ENCODE measurements around the gene CBLN2.

Gene CBLN2

GRCh38 chr18:72542342-72542741 lies 1.8 kb downstream of the CBLN2 start:
- Histone ChIP-seq H3K27ac (ENCODE audit: low read depth, low read length) (no peak overlapping the region), H3K27me3 (ENCODE audit: control insufficient read depth in 5 of 5, insufficient read depth in 4 of 5, low read length in 5 of 5) (peaks cover 19 to 38% (median 35%) of the 10 kb centered on the region in 5 donors), H3K4me3 (ENCODE audit: low read depth in 1 of 5, low read length in 5 of 5) (peak overlapping the region in 2 of 5 donors; percentile 28 to 36)

DNA sequence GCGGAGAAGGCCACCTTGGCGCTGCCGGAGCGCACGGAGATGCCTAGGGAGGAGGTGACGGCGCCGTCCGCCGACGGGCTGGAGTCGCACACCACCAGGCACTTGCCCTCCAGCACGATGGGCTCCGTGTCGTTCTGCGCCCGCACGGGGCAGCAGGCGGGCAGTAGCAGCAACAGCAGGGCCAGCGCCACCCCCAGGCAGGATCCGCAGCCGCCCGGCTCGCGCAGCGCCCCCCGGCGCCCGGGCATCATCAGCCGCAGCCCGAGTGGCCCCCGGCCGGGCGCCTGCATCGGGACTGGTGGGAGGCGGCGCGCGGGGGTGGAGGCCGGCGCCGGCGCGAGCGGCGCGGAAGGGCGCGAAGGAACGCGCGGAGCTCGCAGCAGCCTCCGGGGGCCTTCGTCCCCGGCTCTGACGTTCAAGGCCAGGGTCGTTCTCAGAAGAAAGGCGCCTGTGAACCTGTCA lies 2.2 kb downstream of the CBLN2 start:
- Histone ChIP-seq H3K27ac (ENCODE audit: low read depth, low read length) (no peak overlapping the region), H3K27me3 (ENCODE audit: control insufficient read depth in 5 of 5, insufficient read depth in 4 of 5, low read length in 5 of 5) (peaks cover 19 to 38% (median 32%) of the 10 kb centered on the region in 5 donors), H3K4me3 (ENCODE audit: low read depth in 1 of 5, low read length in 5 of 5) (peak overlapping the region in 3 of 5 donors; percentile 28 to 37 (median 36))

More at GRCh38 chr18:72542342-72542741, 1.8 kb downstream of the CBLN2 start:
- Histone ChIP-seq H3K36me3 (ENCODE audit: control insufficient read depth in 5 of 5, insufficient read depth in 5 of 5, low read length in 5 of 5) (no peaks in the 10 kb centered on the region), H3K9me3 (ENCODE audit: control insufficient read depth in 5 of 5, low read length in 5 of 5) (no peaks in the 10 kb centered on the region), H3K9ac (ENCODE audit: low read length in 5 of 5) (no peak overlapping the region), H3K4me1 (ENCODE audit: control insufficient read depth in 5 of 5, insufficient read depth in 5 of 5, low read length in 5 of 5) (peaks cover 0 to 30% (median 27%) of the 10 kb centered on the region in 5 donors)

GRCh38 chr18:72539901-72540300 lies 4.2 kb downstream of the CBLN2 start:
- Histone ChIP-seq H3K9ac (ENCODE audit: low read length in 5 of 5) (no peak overlapping the region), H3K9me3 (ENCODE audit: control insufficient read depth in 5 of 5, low read length in 5 of 5) (no peaks in the 10 kb centered on the region), H3K4me1 (ENCODE audit: control insufficient read depth in 5 of 5, insufficient read depth in 5 of 5, low read length in 5 of 5) (peaks cover 0 to 30% (median 27%) of the 10 kb centered on the region in 5 donors), H3K4me3 (ENCODE audit: low read depth in 1 of 5, low read length in 5 of 5) (no peak overlapping the region), H3K36me3 (ENCODE audit: control insufficient read depth in 5 of 5, insufficient read depth in 5 of 5, low read length in 5 of 5) (no peaks in the 10 kb centered on the region), H3K27me3 (ENCODE audit: control insufficient read depth in 5 of 5, insufficient read depth in 4 of 5, low read length in 5 of 5) (peaks cover 19 to 37% (median 28%) of the 10 kb centered on the region in 5 donors), H3K27ac (ENCODE audit: low read depth, low read length) (no peak overlapping the region)

More for the DNA sequence above, 2.2 kb downstream of the CBLN2 start:
- H3K9ac ChIP-seq (ENCODE audit: low read length in 5 of 5): no peak overlapping the region
- H3K9me3 ChIP-seq (ENCODE audit: control insufficient read depth in 5 of 5, low read length in 5 of 5): no peaks in the 10 kb centered on the region
- peaks cover 0 to 30% (median 27%) of the 10 kb centered on the region in 5 donors for H3K4me1 ChIP-seq (ENCODE audit: control insufficient read depth in 5 of 5, insufficient read depth in 5 of 5, low read length in 5 of 5)
- H3K36me3 ChIP-seq (ENCODE audit: control insufficient read depth in 5 of 5, insufficient read depth in 5 of 5, low read length in 5 of 5): no peaks in the 10 kb centered on the region

DNA sequence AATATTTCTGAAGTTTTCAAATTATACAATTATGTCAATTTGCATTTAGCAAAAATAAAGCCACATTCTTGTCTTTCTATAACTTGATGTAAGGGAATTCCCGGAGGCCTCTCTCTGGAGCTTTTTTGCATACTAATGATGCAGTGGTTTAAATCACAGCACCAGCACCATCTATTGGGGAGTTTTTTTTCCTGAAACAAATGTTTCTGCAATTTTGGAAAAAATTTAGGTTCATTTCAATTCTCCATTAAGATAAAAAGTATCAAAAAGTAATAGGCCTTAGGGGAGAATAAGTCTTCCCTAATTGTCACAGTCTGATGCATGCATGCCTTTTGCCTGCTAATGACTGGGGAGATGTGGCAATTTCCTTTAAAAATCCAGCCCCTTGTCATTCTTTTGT lies 13.5 kb downstream of the CBLN2 start:
- H3K27me3 ChIP-seq (ENCODE audit: control insufficient read depth in 5 of 5, insufficient read depth in 4 of 5, low read length in 5 of 5): no peaks in the 10 kb centered on the region
- no peak overlapping the region for H3K9ac ChIP-seq (ENCODE audit: low read length in 5 of 5)
- H3K9me3 ChIP-seq (ENCODE audit: control insufficient read depth in 5 of 5, low read length in 5 of 5): no peaks in the 10 kb centered on the region
- no peaks in the 10 kb centered on the region for H3K36me3 ChIP-seq (ENCODE audit: control insufficient read depth in 5 of 5, insufficient read depth in 5 of 5, low read length in 5 of 5)
- H3K4me3 ChIP-seq (ENCODE audit: low read depth in 1 of 5, low read length in 5 of 5): no peak overlapping the region
- H3K4me1 ChIP-seq (ENCODE audit: control insufficient read depth in 5 of 5, insufficient read depth in 5 of 5, low read length in 5 of 5): no peaks in the 10 kb centered on the region
- no peak overlapping the region for H3K27ac ChIP-seq (ENCODE audit: low read depth, low read length)

DNA sequence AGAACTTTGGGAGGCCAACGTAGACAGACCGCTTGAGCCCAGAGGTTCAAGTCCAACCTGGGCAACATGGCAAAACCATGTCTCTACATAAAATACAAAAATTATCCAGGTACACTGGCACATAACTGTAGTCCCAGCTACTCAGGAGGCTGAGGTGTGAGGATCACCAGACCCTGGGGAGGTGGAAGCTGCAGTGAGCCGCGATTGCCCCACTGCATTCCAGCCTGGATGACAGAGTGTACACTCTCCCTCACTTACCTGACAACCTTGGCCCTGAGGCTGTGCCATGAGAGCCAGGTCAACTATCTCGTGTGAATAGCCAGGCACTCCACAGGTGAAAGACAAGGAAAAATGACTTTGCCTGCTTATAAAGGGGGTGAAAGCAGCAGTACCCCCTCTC lies 39.3 kb downstream of the CBLN2 start:
- H3K9ac ChIP-seq (ENCODE audit: low read length in 5 of 5): no peak overlapping the region
- no peaks in the 10 kb centered on the region for H3K36me3 ChIP-seq (ENCODE audit: control insufficient read depth in 5 of 5, insufficient read depth in 5 of 5, low read length in 5 of 5)
- no peaks in the 10 kb centered on the region for H3K4me1 ChIP-seq (ENCODE audit: control insufficient read depth in 5 of 5, insufficient read depth in 5 of 5, low read length in 5 of 5)
- H3K9me3 ChIP-seq (ENCODE audit: control insufficient read depth in 5 of 5, low read length in 5 of 5): no peaks in the 10 kb centered on the region
- no peak overlapping the region for H3K4me3 ChIP-seq (ENCODE audit: low read depth in 1 of 5, low read length in 5 of 5)
- H3K27ac ChIP-seq (ENCODE audit: low read depth, low read length): no peak overlapping the region
- H3K27me3 ChIP-seq (ENCODE audit: control insufficient read depth in 5 of 5, insufficient read depth in 4 of 5, low read length in 5 of 5): peaks cover 0 to 5% (median 0%) of the 10 kb centered on the region in 5 donors

GRCh38 chr18:72502671-72503431 lies 41.3 kb downstream of the CBLN2 start:
- Histone ChIP-seq H3K9ac (ENCODE audit: low read length in 5 of 5) (no peak overlapping the region), H3K9me3 (ENCODE audit: control insufficient read depth in 5 of 5, low read length in 5 of 5) (no peaks in the 10 kb centered on the region), H3K4me1 (ENCODE audit: control insufficient read depth in 5 of 5, insufficient read depth in 5 of 5, low read length in 5 of 5) (no peaks in the 10 kb centered on the region), H3K27ac (ENCODE audit: low read depth, low read length) (no peak overlapping the region), H3K36me3 (ENCODE audit: control insufficient read depth in 5 of 5, insufficient read depth in 5 of 5, low read length in 5 of 5) (no peaks in the 10 kb centered on the region), H3K27me3 (ENCODE audit: control insufficient read depth in 5 of 5, insufficient read depth in 4 of 5, low read length in 5 of 5) (peaks cover 0 to 5% (median 0%) of the 10 kb centered on the region in 5 donors), H3K4me3 (ENCODE audit: low read depth in 1 of 5, low read length in 5 of 5) (no peak overlapping the region)

DNA sequence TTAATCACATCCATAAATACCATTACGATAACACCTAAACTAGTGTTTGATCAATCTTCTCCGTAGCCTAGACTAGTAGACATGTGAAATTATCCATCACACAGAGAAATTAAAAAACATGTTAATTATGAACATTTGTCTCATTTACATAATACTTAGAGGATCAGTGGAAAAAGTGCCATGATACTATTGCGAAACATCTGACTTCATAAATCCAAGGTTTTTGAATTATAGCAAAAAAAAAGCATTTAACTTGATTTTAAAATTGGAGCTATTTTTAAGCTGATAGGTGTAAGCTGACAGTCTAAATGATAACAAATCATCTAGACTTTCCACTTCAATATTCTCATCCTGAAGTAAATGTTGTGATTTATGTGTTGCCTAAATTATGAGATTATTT lies 51.6 kb downstream of the CBLN2 start:
- Histone ChIP-seq H3K4me1 (ENCODE audit: control insufficient read depth in 5 of 5, insufficient read depth in 5 of 5, low read length in 5 of 5) (no peaks in the 10 kb centered on the region), H3K9ac (ENCODE audit: low read length in 5 of 5) (no peak overlapping the region), H3K9me3 (ENCODE audit: control insufficient read depth in 5 of 5, low read length in 5 of 5) (no peaks in the 10 kb centered on the region), H3K27ac (ENCODE audit: low read depth, low read length) (no peak overlapping the region), H3K27me3 (ENCODE audit: control insufficient read depth in 5 of 5, insufficient read depth in 4 of 5, low read length in 5 of 5) (no peaks in the 10 kb centered on the region), H3K4me3 (ENCODE audit: low read depth in 1 of 5, low read length in 5 of 5) (no peak overlapping the region), H3K36me3 (ENCODE audit: control insufficient read depth in 5 of 5, insufficient read depth in 5 of 5, low read length in 5 of 5) (no peaks in the 10 kb centered on the region)
